Activated naive CD4-positive, alpha-beta T cell treated with anti-CD3 and anti-CD28 coated beads, Interleukin-2, amount 50 U/mL, for 24 hours (primary cell): ENCODE results near the gene KCNAB1.

Experiments used
- H3K27ac Mint-ChIP-seq: one replicate; pipeline ENCODE4 v1.8.0; 2021; ENCODE audit warnings: mild to moderate bottlenecking, mixed read lengths
- H3K27me3 Mint-ChIP-seq: one replicate; pipeline ENCODE4 v1.8.0; 2021; ENCODE audit warnings: mixed read lengths
- H3K36me3 Mint-ChIP-seq: one replicate; pipeline ENCODE4 v1.8.0; 2021; ENCODE audit warnings: mixed read lengths
- H3K4me1 Mint-ChIP-seq: one replicate; pipeline ENCODE4 v1.8.0; 2021; ENCODE audit warnings: mixed read lengths
- H3K4me3 Mint-ChIP-seq: one replicate; pipeline ENCODE4 v1.8.0; 2021; ENCODE audit warnings: mild to moderate bottlenecking, mixed read lengths
- H3K9me3 Mint-ChIP-seq: one replicate; pipeline ENCODE4 v1.8.0; 2021; ENCODE audit warnings: mixed read lengths

KCNAB1 gene

DNA sequence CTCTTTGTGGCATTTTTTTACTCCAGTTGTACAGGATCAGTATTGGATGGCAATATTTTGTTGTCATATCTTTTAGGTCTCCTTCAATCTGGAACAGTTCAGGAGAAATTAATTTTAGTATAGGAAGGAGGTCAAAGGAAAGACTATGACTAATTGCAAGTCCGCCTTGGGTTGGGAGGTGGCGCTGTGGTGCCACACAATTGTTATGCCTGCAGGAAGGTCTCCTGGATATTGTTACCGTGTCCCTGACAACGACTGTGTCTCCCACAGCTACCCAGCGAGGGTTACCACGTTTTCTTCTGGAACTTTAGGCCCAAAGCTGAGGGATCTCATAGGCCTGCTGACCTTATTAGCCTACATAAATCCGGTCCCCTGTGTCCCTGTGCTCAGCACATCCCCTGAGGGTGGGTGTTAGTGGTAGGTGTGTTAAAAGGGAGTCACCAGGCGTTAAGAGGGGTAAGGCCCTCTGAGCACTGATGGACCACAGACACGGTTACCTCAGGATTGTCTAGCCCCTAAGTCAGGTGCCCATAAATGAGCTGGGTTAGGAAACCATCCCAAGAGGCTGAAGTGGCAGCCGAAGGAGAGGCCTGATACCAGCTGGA, 31.5 kb downstream of the KCNAB1 start:
- no peak overlapping the region for H3K4me3 Mint-ChIP-seq
- no peaks in the 10 kb centered on the region for H3K27me3 Mint-ChIP-seq
- H3K27ac Mint-ChIP-seq, result no peak overlapping the region
- no peaks in the 10 kb centered on the region for H3K36me3 Mint-ChIP-seq
- no peaks in the 10 kb centered on the region for H3K4me1 Mint-ChIP-seq
- H3K9me3 Mint-ChIP-seq, result no peaks in the 10 kb centered on the region

DNA sequence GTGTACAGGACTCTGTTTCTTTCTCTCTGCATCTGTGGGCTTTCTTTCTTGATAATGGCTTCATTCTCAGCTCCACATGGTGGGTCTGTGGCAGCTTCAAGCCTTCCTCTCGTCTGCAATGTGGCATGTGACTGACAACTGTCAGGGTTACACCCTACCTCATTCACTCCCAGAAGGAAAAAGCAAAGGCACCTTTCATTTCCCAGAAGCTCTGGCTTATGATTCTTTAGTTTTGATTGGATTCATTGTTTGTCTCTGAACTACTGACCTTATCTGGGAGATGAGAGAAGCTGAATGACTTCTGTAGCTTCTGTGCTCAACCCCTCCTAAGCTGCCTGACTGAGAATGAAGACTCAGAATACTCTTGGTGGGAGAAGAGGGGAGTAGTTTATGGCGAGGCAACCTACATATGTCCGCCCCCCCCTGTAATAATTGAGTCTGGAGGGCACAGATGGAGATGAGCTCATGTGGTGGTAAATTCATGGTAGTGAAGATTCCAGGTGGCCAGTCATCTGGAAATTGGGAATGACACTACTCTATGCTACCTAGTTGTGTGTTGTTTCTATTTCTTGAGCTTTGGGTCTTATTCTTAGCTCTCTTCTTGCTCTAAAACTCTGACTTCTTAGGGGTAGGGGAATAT, 38.4 kb downstream of the KCNAB1 start:
- no peak overlapping the region for H3K4me3 Mint-ChIP-seq
- H3K27me3 Mint-ChIP-seq, result no peaks in the 10 kb centered on the region
- peaks cover 20% of the 10 kb centered on the region for H3K4me1 Mint-ChIP-seq
- H3K9me3 Mint-ChIP-seq, result no peaks in the 10 kb centered on the region
- H3K36me3 Mint-ChIP-seq, result no peaks in the 10 kb centered on the region
- no peak overlapping the region for H3K27ac Mint-ChIP-seq

DNA sequence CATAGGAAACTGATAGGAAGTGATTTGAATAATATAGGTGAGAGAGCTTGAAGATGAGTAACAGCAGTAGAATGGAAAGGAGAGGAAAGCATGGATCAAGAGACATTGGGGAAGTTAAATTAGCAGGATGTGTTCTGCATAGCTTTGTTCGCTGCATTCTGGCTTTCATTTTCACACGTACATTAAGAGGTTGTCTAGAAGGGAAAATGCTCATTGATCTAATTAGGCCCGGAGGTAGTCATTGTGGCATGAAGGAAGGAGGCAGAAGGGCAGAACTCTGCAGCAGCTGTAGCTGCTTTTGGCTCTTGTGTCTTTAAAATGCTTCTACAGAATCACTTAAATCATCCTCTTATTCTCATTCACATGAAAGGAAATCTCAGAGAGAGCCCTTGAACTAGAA, 40.3 kb downstream of the KCNAB1 start:
- no peak overlapping the region for H3K27ac Mint-ChIP-seq
- no peaks in the 10 kb centered on the region for H3K27me3 Mint-ChIP-seq
- H3K4me1 Mint-ChIP-seq, result peaks cover 20% of the 10 kb centered on the region
- H3K9me3 Mint-ChIP-seq, result no peaks in the 10 kb centered on the region
- H3K36me3 Mint-ChIP-seq, result no peaks in the 10 kb centered on the region
- peak overlapping the region; percentile 8 for H3K4me3 Mint-ChIP-seq

DNA sequence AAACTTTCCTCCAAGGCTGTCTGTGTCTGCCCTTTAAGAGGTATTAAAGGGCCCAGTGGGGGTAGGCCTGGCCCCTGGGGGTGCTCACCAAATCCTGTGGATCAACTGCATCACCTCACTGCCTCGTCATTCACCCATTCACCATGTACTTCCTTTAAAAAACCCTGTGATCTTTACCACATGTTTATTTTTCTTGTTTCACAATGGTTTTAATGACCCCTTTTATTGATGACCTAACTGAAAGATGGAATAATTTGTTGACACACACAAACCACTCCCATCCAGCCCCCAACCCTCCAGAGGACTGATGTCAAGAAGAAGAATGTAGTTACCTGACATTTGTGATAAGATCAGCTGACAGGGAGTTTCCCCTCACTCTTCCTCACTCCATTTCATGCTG, 40.8 kb downstream of the KCNAB1 start:
- H3K4me3 Mint-ChIP-seq, result peak overlapping the region; percentile 15
- H3K36me3 Mint-ChIP-seq, result no peaks in the 10 kb centered on the region
- H3K27me3 Mint-ChIP-seq, result no peaks in the 10 kb centered on the region
- no peaks in the 10 kb centered on the region for H3K9me3 Mint-ChIP-seq
- no peak overlapping the region for H3K27ac Mint-ChIP-seq
- peaks cover 20% of the 10 kb centered on the region for H3K4me1 Mint-ChIP-seq

DNA sequence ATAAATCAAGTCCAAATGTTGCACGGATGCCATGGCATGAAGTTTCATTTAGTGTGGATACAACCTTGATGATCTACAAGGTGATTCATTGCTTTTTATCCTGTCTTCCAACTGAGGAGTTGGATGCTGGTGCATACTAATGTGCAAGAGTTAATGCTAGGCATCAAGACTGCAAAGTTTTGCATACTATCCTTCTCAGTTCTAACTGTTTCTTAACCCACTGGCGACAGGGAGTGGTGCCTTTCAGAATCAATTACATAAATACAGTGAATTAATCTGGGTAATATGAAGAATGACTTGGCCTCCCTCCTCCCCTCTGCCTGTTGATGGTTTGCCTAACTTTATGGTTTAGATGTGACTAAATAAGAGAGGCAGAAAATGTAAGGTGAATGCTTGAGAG, 43.5 kb downstream of the KCNAB1 start:
- Mint-ChIP-seq H3K27me3 (peaks cover 1% of the 10 kb centered on the region), H3K27ac (no peak overlapping the region)

DNA sequence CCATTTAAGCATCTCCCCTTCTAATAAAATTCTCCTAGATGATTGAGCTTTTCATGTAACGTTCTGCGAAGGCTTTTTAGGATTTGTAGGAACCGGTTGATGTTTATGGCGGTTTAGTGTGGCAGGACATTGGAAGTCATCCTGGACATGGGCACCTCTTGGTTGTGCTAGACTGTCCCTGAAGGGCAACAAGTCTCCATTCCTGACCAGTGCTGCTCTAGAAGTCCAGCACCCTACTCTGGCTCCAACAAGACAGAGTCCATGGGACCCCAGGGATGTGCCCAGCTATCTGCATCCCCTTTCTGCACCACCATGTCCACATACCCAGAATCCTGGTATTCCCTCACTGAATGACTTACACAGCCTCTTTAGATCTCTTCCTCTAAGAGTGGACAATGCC, 46.4 kb downstream of the KCNAB1 start:
- H3K36me3 Mint-ChIP-seq, result no peaks in the 10 kb centered on the region
- no peaks in the 10 kb centered on the region for H3K9me3 Mint-ChIP-seq
- H3K27me3 Mint-ChIP-seq, result peaks cover 2% of the 10 kb centered on the region

More for the DNA sequence above, 43.5 kb downstream of the KCNAB1 start:
- H3K4me3 Mint-ChIP-seq, result no peak overlapping the region
- no peaks in the 10 kb centered on the region for H3K9me3 Mint-ChIP-seq
- no peaks in the 10 kb centered on the region for H3K36me3 Mint-ChIP-seq
- peaks cover 20% of the 10 kb centered on the region for H3K4me1 Mint-ChIP-seq

DNA sequence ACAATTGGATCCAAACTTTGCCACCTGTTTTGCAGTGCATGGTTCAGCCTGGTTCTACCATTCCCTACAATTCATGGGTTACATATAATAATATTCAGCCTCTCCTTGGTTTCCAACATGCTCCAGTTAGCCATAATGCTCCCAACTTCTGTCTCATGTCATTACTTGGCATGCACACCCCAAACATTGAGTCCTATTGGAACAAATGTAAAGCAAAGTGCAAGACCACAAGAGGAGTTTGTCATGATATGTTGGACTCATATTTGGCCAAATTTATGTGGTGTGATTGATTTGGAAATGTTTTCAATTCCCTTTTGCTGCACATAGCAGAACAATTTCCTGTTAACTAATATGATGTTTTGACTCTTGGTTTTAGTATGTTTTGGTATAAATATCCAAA, 50.2 kb downstream of the KCNAB1 start:
- H3K36me3 Mint-ChIP-seq, result no peaks in the 10 kb centered on the region
- no peak overlapping the region for H3K27ac Mint-ChIP-seq
- H3K4me1 Mint-ChIP-seq, result no peaks in the 10 kb centered on the region
- H3K9me3 Mint-ChIP-seq, result no peaks in the 10 kb centered on the region
- H3K4me3 Mint-ChIP-seq, result no peak overlapping the region
- peaks cover 2% of the 10 kb centered on the region for H3K27me3 Mint-ChIP-seq

More for the DNA sequence above, 46.4 kb downstream of the KCNAB1 start:
- Mint-ChIP-seq H3K4me1 (no peaks in the 10 kb centered on the region), H3K4me3 (no peak overlapping the region), H3K27ac (no peak overlapping the region)

DNA sequence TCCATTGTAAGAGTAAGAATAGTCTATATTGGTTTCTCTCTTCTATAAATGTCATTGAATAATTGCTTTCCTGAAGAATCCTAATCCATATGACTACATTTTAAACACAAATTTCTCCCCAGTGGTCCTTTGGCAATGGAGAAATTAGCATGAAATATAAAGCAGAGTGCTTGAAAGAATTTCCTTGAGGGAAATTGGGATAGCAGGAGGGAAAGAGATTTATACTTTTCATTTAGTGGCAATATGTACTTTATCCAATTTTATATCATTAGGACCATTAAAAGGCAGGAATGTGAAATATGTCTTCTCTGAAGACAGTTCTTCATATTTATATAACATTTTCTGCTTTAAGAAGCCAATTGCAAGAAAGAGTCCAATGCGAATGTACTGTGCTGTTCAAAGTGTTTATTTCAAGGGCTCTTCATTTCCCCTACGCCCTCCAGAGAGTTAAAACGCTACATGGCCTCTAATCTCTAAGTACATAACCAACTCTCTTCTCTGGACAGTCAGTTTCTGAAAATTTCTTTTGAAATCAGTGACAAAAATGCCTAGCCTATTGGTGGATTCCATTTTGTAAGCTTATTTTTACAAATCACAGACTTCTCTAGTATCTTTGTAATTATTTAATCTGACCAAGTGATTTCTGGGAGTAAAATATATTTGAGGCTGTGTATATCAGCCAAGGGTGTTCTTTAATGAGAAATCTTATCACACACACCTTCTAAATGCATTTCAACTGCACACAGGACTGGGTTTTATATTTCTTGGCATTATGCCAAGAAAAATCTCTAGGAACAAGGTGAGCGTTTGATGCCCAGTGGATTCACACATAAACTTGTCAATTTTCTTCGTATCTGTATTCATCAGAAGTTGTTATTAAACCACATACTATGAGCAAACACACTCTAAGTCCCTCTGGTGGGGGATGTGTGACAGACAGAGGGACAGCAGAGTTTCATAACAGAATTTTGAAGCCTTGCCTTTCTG, 51.2 kb downstream of the KCNAB1 start:
- H3K27ac Mint-ChIP-seq, result no peak overlapping the region
- H3K4me3 Mint-ChIP-seq, result no peak overlapping the region
- H3K36me3 Mint-ChIP-seq, result no peaks in the 10 kb centered on the region
- H3K9me3 Mint-ChIP-seq, result no peaks in the 10 kb centered on the region
- no peaks in the 10 kb centered on the region for H3K4me1 Mint-ChIP-seq
- peaks cover 2% of the 10 kb centered on the region for H3K27me3 Mint-ChIP-seq

DNA sequence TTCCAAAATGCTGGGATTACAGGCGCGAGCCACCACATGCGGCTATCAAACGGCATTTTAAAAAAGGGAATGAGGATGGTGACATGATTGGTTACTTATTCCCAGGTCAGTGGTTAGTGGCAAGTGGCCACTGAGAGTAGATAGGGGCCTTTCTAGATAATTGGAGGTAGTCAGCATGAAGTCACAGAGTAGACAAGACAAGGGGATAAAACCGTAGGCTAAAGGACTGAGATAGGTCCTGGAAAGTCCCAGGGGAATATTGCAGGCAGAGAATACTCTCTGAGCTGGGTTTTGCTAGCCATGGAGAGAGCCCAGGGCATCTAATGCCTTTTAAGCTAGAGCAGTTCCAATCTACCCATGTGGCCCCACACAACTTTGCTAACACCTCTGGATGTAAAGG, 52.2 kb downstream of the KCNAB1 start:
- peaks cover 2% of the 10 kb centered on the region for H3K27me3 Mint-ChIP-seq
- H3K36me3 Mint-ChIP-seq, result no peaks in the 10 kb centered on the region
- H3K27ac Mint-ChIP-seq, result no peak overlapping the region

DNA sequence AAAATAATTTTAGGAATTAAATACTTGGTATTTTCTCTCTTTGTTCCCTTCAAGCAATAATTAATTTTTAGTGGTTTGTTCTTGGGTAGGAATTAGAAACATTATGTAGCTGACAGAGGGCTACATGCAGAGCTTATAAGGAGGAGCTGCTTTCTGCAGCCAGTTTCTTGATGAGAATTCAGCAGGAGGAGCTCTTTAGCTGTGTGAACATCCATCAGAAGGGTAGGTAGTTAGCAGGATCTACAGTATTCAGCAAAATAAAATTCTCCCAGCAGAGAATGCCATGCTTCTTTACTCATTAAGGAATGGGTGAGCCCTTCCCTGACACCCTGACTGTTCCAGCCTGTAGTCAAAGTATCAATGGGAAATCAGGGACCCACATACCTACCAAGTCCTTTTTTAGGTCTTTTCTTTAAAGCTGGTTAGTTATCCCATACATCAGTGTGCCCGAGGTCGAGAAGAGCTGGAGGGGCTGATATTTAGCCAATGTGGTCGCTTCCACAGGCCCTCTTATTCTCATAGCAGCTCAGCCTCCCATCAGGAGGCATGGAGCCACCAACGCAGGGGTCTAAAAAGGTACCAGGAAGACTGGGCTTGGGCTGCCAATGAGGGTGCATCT, 54.0 kb downstream of the KCNAB1 start:
- Mint-ChIP-seq H3K36me3 (no peaks in the 10 kb centered on the region), H3K9me3 (no peaks in the 10 kb centered on the region), H3K4me3 (no peak overlapping the region), H3K4me1 (no peaks in the 10 kb centered on the region), H3K27me3 (peaks cover 1% of the 10 kb centered on the region), H3K27ac (no peak overlapping the region)

More for the DNA sequence above, 52.2 kb downstream of the KCNAB1 start:
- H3K9me3 Mint-ChIP-seq, result no peaks in the 10 kb centered on the region
- H3K4me3 Mint-ChIP-seq, result no peak overlapping the region
- no peaks in the 10 kb centered on the region for H3K4me1 Mint-ChIP-seq

DNA sequence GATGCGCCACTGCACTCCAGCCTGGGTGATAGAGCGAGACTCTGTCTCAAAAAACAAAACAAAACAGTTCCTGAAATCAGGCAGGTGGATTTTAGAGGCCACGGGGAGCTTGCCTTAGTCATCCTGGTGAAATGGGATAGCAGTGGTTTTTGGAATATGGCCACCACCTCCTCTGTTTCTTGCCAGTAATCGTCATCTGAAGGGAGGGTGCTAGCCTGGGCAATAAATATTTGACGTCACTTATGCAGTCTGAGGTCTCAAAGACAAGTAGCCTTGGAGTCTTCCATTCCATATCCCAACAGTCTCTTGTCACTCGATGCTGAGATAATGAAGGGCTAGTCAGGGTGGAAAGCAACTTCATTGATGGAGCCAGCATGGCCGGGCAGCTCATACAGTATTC, 55.2 kb downstream of the KCNAB1 start:
- Mint-ChIP-seq H3K27me3 (peaks cover under 1% of the 10 kb centered on the region), H3K4me3 (no peak overlapping the region), H3K4me1 (no peaks in the 10 kb centered on the region), H3K27ac (no peak overlapping the region), H3K36me3 (no peaks in the 10 kb centered on the region), H3K9me3 (no peaks in the 10 kb centered on the region)

DNA sequence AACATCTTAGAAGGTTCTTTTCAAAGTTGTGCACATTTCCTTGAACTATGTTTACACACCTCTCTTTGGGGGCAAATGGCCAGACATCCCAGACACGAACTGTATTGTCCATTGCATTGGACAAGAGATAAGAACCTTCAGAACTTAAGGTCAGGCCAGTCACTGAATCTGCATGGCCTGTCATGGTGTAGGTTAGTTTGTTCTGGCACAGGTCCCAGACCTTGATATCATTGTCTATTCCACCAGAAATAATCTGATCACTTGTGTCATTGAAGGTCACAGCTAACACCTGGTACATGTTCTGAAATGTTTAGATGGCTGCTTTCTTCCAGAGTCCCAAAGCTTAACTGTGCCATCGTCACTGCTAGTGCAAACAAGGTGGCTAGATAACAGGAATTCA, 55.7 kb downstream of the KCNAB1 start:
- no peaks in the 10 kb centered on the region for H3K36me3 Mint-ChIP-seq

DNA sequence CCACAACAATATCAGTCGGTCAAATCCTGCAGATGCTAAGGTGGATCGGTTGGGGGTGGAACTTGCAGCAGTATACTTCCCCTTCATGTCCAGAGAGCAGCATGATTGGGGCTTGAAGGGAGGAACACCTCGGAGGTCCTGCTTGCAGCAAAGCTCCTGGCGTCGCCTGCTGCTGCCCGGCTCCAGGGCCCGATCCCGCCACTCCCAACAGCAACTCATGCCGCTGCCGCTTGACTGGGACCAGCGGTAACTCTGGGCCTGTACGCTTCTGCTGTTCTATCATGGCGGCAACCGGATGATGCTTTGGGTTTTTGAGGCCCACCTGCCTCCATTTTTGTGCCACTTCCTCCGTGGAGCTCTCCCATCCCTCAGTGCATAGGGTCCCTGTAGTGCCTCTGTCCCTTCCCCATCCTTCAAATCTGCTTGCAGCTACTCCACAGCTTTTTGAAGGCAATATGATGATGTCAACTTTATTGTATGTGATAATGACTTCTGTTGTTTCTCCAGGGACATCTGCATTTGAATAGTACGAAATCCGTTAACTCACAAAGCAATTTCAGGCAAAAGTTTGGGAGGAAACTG, 56.3 kb downstream of the KCNAB1 start:
- Mint-ChIP-seq H3K4me1 (no peaks in the 10 kb centered on the region), H3K27ac (no peak overlapping the region), H3K4me3 (no peak overlapping the region), H3K27me3 (no peaks in the 10 kb centered on the region), H3K9me3 (no peaks in the 10 kb centered on the region), H3K36me3 (no peaks in the 10 kb centered on the region)

More for the DNA sequence above, 55.7 kb downstream of the KCNAB1 start:
- Mint-ChIP-seq H3K27ac (no peak overlapping the region), H3K27me3 (no peaks in the 10 kb centered on the region), H3K4me1 (no peaks in the 10 kb centered on the region), H3K9me3 (no peaks in the 10 kb centered on the region), H3K4me3 (no peak overlapping the region)

DNA sequence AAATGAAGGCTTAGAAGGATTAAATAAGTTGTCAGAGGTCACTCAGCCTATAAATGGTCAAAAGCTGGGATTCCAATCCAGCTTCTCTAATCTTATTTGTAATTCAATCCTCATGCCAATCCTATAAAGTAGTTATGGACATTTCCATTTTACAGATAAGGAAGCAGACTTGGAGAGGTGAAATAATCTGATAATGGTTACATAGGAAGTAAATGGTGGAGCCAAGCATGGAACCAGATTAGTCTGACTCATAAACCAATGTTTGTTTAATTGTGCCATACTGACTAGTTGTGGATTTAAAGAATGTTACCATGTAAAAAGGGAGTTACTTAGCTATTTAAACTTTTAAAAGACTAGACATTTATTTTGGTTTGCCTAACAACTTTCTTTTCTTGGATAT, 59.7 kb downstream of the KCNAB1 start:
- Mint-ChIP-seq H3K27me3 (no peaks in the 10 kb centered on the region), H3K4me3 (no peak overlapping the region), H3K4me1 (no peaks in the 10 kb centered on the region), H3K9me3 (no peaks in the 10 kb centered on the region), H3K36me3 (no peaks in the 10 kb centered on the region), H3K27ac (no peak overlapping the region)

DNA sequence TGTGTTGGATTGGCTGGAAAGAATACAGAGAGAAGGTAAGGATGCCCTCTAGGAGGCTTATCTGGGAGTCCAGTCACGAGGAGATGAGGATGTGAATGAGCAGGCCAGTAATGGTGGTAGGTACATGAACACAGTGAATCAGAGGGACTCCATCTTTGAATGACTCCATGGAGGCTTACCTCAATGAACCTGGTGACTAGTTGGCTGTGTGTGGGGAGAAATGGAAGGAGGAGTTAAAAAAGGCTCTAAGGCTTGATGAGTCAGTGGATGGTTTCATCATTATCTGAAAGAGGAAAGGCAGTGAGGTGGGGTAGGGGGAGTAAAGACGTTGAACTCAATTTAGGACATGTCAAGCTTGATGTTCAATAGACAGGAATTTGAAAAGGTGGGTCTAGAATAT, 61.1 kb downstream of the KCNAB1 start:
- Mint-ChIP-seq H3K9me3 (no peaks in the 10 kb centered on the region), H3K4me1 (no peaks in the 10 kb centered on the region), H3K27me3 (no peaks in the 10 kb centered on the region), H3K27ac (no peak overlapping the region), H3K36me3 (no peaks in the 10 kb centered on the region), H3K4me3 (no peak overlapping the region)
